ENCODE results near the gene GPC6. TPM values are rescaled to one million over a fixed set of nuclear protein-coding genes. Genes with fewer than 3 reads are reported as not detected.

Gene GPC6
- total and polyA plus RNA-seq, 2 donors (not counting 3 experiments of a cell fraction or from before 2014, with no cell fraction given), result 0.01 TPM; not detected in 1

DNA sequence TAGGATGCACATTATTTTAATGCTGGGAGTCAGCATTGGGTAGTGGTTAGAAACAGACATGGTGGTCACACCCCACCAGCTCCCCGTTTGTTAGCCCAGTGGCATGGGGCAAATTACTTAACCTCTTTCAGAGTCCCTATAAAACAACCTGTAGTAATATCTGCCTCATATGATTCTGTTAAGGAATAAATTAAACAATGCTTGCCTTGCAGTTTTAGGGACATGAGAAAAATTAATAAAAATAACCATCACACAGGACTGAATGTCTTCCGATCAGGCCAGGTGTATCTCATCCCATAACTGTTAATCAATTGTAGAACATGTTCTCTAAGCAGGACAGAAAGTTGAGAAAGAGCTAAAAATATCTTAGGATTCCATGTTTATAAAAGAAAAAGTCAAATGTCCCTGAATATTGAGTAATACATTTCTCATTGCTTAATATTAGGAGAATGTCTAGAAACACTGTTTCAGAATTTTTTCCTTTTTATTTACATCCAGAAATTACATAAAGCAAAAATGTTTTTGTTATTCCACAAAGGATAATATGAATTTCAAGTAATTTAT is 196.5 kb downstream of the GPC6 start:
- BruUV-seq (replicated peaks), result no TSS peak
- H3K4me1 ChIP-seq (ENCODE audit: control insufficient read depth, extremely low read depth, insufficient read depth, low read length), result no peaks in the 10 kb centered on the region
- dilution Hi-C loops (cut with MboI; ENCODE audit: extremely low pct_ligation_motif_present, low sequenced_read_pairs), result no loop called here
- intact Hi-C loops (cut with micrococcal nuclease), result no loop called here
- ChIA-PET POLR2A (no interaction called here), CTCF (no interaction called here)
- H3K4me3 ChIP-seq (replicated peaks in 1 of 3; ENCODE audit: insufficient read depth in 1 of 3, low read depth in 1 of 3, low read length in 3 of 3), result no peak overlapping the region
- H2AFZ ChIP-seq (ENCODE audit: low read depth, low read length), result no peak overlapping the region
- no peak for TF ChIP-seq FOS (IDR thresholded peaks at IDR 0.05; ENCODE audit: borderline replicate concordance, insufficient read depth, low read length)
- no peak for TF ChIP-seq POLR2AphosphoS5 (IDR thresholded peaks at IDR 0.05; ENCODE audit: insufficient read depth, low read depth, low read length)
- TF ChIP-seq, protein P1, sequence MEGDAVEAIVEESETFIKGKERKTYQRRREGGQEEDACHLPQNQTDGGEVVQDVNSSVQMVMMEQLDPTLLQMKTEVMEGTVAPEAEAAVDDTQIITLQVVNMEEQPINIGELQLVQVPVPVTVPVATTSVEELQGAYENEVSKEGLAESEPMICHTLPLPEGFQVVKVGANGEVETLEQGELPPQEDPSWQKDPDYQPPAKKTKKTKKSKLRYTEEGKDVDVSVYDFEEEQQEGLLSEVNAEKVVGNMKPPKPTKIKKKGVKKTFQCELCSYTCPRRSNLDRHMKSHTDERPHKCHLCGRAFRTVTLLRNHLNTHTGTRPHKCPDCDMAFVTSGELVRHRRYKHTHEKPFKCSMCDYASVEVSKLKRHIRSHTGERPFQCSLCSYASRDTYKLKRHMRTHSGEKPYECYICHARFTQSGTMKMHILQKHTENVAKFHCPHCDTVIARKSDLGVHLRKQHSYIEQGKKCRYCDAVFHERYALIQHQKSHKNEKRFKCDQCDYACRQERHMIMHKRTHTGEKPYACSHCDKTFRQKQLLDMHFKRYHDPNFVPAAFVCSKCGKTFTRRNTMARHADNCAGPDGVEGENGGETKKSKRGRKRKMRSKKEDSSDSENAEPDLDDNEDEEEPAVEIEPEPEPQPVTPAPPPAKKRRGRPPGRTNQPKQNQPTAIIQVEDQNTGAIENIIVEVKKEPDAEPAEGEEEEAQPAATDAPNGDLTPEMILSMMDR (IDR thresholded peaks at IDR 0.05; ENCODE audit: extremely low read depth in 1 of 2, insufficient read depth in 1 of 2, low read depth in 1 of 2, low read length in 2 of 2), result no peak
- TF ChIP-seq MYC (IDR thresholded peaks at IDR 0.05; ENCODE audit: low read depth, low read length), result no peak
- TF ChIP-seq, protein P2, sequence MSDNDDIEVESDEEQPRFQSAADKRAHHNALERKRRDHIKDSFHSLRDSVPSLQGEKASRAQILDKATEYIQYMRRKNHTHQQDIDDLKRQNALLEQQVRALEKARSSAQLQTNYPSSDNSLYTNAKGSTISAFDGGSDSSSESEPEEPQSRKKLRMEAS (IDR thresholded peaks at IDR 0.05; ENCODE audit: insufficient read depth, insufficient read length), result no peak
- no peak for TF ChIP-seq POLR2A (IDR thresholded peaks at IDR 0.05; ENCODE audit: low read depth, low read length)
- no peak for TF ChIP-seq EZH2 (IDR thresholded peaks at IDR 0.05; ENCODE audit: borderline replicate concordance, low read depth, low read length, severe bottlenecking)
- TF ChIP-seq GATA2 (IDR thresholded peaks at IDR 0.05; ENCODE audit: insufficient read depth, insufficient read length, low read depth, low read length), result no peak
- no peak for TF ChIP-seq JUN (IDR thresholded peaks at IDR 0.05; ENCODE audit: borderline replicate concordance, insufficient read depth, insufficient read length, low read depth)
- no peak overlapping the region for H3K9ac ChIP-seq (replicated peaks; ENCODE audit: extremely low read depth, insufficient read depth, low read length)
- H3K9me1 ChIP-seq (replicated peaks; ENCODE audit: control insufficient read depth, extremely low read depth, insufficient read depth, low read length), result no peaks in the 10 kb centered on the region
- H4K20me1 ChIP-seq (replicated peaks; ENCODE audit: control insufficient read depth, extremely low read depth, insufficient read depth, low read length), result no peaks in the 10 kb centered on the region
- no peaks in the 10 kb centered on the region for H3K9me3 ChIP-seq (replicated peaks; ENCODE audit: control insufficient read depth, insufficient read depth, low read length)
- H3K4me2 ChIP-seq (ENCODE audit: insufficient read depth, low read length), result no peak overlapping the region
- H3K36me3 ChIP-seq (ENCODE audit: control insufficient read depth in 2 of 2, extremely low read depth in 1 of 2, insufficient read depth in 2 of 2, low read length in 2 of 2), result no peaks in the 10 kb centered on the region
- no peaks in the 10 kb centered on the region for H3K27me3 ChIP-seq (ENCODE audit: control insufficient read depth in 2 of 2, insufficient read depth in 2 of 2, low read length in 2 of 2)
- no peaks in the 10 kb centered on the region for H3K79me2 ChIP-seq (ENCODE audit: control insufficient read depth, insufficient read depth, low read length)
- FAIRE-seq (no peak), DNase-seq (ENCODE audit: low read depth, low spot score) (no peak)
- H3K27ac ChIP-seq (ENCODE audit: insufficient read depth, low read depth, low read length), result no peak overlapping the region

Measured in endothelial cell of umbilical vein (primary cell).